NCI-H748 (cell line): ENCODE measurements around the gene ARF5.

Experiments used
- DNase-seq: peaks from one replicate; lab custom pipeline; 2025; ENCODE audit not compliant: unreplicated experiment; lab: John Stamatoyannopoulos, UW

The ARF5 gene

GRCh38 chr7:127588697-127589482, 679 bp downstream of the ARF5 start:
- DNase-seq = peak; percentile 85

GRCh38 chr7:127589896-127590295, 1.7 kb downstream of the ARF5 start:
- no peak for DNase-seq

- DNase-seq = no peak
These were observed 3.0 kb downstream of the ARF5 start for GRCh38 chr7:127591189-127591588.

- no peak for DNase-seq
These were observed 3.4 kb downstream of the ARF5 start for GRCh38 chr7:127591591-127591990.

- no peak for DNase-seq
These were observed 4.3 kb downstream of the ARF5 start for GRCh38 chr7:127592550-127592949.

- no peak for DNase-seq
These were observed 6.3 kb downstream of the ARF5 start for GRCh38 chr7:127594490-127594889.

- DNase-seq = no peak
These were observed 7.5 kb downstream of the ARF5 start for GRCh38 chr7:127595737-127596136.

- peak; percentile 30 for DNase-seq
These were observed 10.1 kb downstream of the ARF5 start for GRCh38 chr7:127598318-127598717.

- no peak for DNase-seq
These were observed 12.7 kb downstream of the ARF5 start for GRCh38 chr7:127600885-127601284.

GRCh38 chr7:127608446-127608845, 20.2 kb downstream of the ARF5 start:
- no peak for DNase-seq

- no peak for DNase-seq
These were observed 21.1 kb downstream of the ARF5 start for GRCh38 chr7:127609297-127609696.

GRCh38 chr7:127612263-127612662, 24.1 kb downstream of the ARF5 start:
- DNase-seq = no peak

- no peak for DNase-seq
These were observed 28.5 kb downstream of the ARF5 start for GRCh38 chr7:127616724-127617123.

- no peak for DNase-seq
These were observed 29.8 kb downstream of the ARF5 start, which contains the start of gene PAX4 for GRCh38 chr7:127618042-127618441. PAX4 (minus strand) TSS chr7:127618142; CDS start chr7:127615928, 2,214 bp downstream.

GRCh38 chr7:127618775-127619174, 30.6 kb downstream of the ARF5 start:
- DNase-seq = no peak

GRCh38 chr7:127619681-127620405, 31.6 kb downstream of the ARF5 start:
- no peak for DNase-seq

- no peak for DNase-seq
These were observed 32.4 kb downstream of the ARF5 start for GRCh38 chr7:127620406-127621233.

GRCh38 chr7:127625331-127625730, 37.1 kb downstream of the ARF5 start:
- no peak for DNase-seq

GRCh38 chr7:127628445-127628844, 40.2 kb downstream of the ARF5 start:
- no peak for DNase-seq

- DNase-seq = peak; percentile 53
These were observed 41.1 kb downstream of the ARF5 start for GRCh38 chr7:127629268-127629854.

- DNase-seq = no peak
These were observed 44.2 kb downstream of the ARF5 start for GRCh38 chr7:127632276-127632910.
